Testis (tissue), 3 donors: Measurements from ENCODE around the gene SESTD1. TPM values are rescaled to one million over a fixed set of nuclear protein-coding genes. Genes with fewer than 3 reads are reported as not detected.

ENCODE experiments used
- DNase-seq: peaks from one replicate; pipeline ENCODE4 v3.0.0-alpha.2; 2019
- H3K27ac ChIP-seq, 2 donors: fragments of 200-600 bp; sonication (generic); one replicate each; pipeline ENCODE4 v1.5.1; 2019
- H3K27me3 ChIP-seq: fragments of 200-600 bp; sonication (generic); one replicate; pipeline ENCODE4 v1.5.1; 2019
- H3K36me3 ChIP-seq: fragments of 200-600 bp; sonication (generic); one replicate; pipeline ENCODE4 v1.5.1; 2017; ENCODE audit warnings: low read depth; ENCODE audit errors: missing control alignments
- H3K4me1 ChIP-seq: fragments of 200-600 bp; sonication (generic); one replicate; pipeline ENCODE4 v1.5.1; 2019
- H3K4me3 ChIP-seq, 2 donors: fragments of 200-600 bp; sonication (generic); one replicate each; pipeline ENCODE4 v1.5.1; 2017 to 2019
- H3K9me3 ChIP-seq: fragments of 200-600 bp; sonication (generic); one replicate; pipeline ENCODE4 v1.5.1; 2017
- CTCF ChIP-seq, 3 experiments: fragments of 450-650 bp in 2 of 3; fragments of 200-600 bp in 1 of 3; sonication (generic) in 1 of 3; IDR thresholded peaks; one replicate each; pipeline ENCODE4 v1.5.1; 2016 to 2019; ENCODE audit warnings: antibody characterized with exemption in 3 of 3, mild to moderate bottlenecking in 2 of 3, moderate library complexity in 1 of 3
- POLR2A ChIP-seq: fragments of 450-650 bp; IDR thresholded peaks from one replicate; pipeline ENCODE4 v1.6.1; 2017; ENCODE audit warnings: antibody characterized with exemption, mild to moderate bottlenecking, moderate library complexity
- WGBS, 2 donors: methylation state at CpG; one replicate each; pipeline ENCODE4 v1.1.5; 2018; 5-methylcytosine and 5-hydroxymethylcytosine counted together
- intact Hi-C: fragments of 100-400 bp; cut with DNase I; formaldehyde crosslinking; loops from one replicate; pipeline ENCODE4 v1.15.1; 2023; ENCODE audit warnings: low total_unique reads
- polyA plus RNA-seq: library from polyadenylated mRNA; stranded (reverse); fragments of 350-450 nt; fragmentation: Illumina TruSeq; extraction: RNeasy Lipid Tissue Mini Kit (QIAGEN cat#74804); gene quantifications from one replicate; pipeline ENCODE4 v1.2.3, GENCODE V29; 2014; ENCODE audit warnings: low read depth, low replicate concordance; ENCODE audit not compliant: insufficient read depth
- total RNA-seq, 2 donors: library from RNA; depleted of rRNA; stranded (reverse); fragments of >200 nt; gene quantifications; one replicate each; pipeline ENCODE4 v1.2.3, GENCODE V29; 2016

Gene SESTD1
- total and polyA plus RNA-seq, 3 donors from 2014 or later = 50.0 to 94.5 (median 56.1) TPM

- H3K4me3 ChIP-seq = no peak overlapping the region
- no peaks in the 10 kb centered on the region for H3K27me3 ChIP-seq
- 93 to 98% methylated on average over 2 of the region's 2 CpGs for WGBS, 2 donors
- DNase-seq = no peak
- no peaks in the 10 kb centered on the region for H3K4me1 ChIP-seq
- intact Hi-C loops = no loop called here
- H3K9me3 ChIP-seq = no peaks in the 10 kb centered on the region
- H3K36me3 ChIP-seq = no peaks in the 10 kb centered on the region
- TF ChIP-seq POLR2A (no peak), CTCF (IDR thresholded peaks at IDR 0.05) (no peak)
- H3K27ac ChIP-seq = no peak overlapping the region
Observed at GRCh38 chr2:179082697-179083096, 181.9 kb downstream of the SESTD1 start.

GRCh38 chr2:179081954-179082353 is 182.7 kb downstream of the SESTD1 start:
- intact Hi-C loops = no loop called here
- H3K4me3 ChIP-seq = no peak overlapping the region
- TF ChIP-seq CTCF (IDR thresholded peaks at IDR 0.05) (no peak), POLR2A (no peak)
- no peaks in the 10 kb centered on the region for H3K4me1 ChIP-seq
- no peaks in the 10 kb centered on the region for H3K36me3 ChIP-seq
- no peaks in the 10 kb centered on the region for H3K27me3 ChIP-seq
- no peak for DNase-seq
- no peak overlapping the region for H3K27ac ChIP-seq
- H3K9me3 ChIP-seq = no peaks in the 10 kb centered on the region

DNA sequence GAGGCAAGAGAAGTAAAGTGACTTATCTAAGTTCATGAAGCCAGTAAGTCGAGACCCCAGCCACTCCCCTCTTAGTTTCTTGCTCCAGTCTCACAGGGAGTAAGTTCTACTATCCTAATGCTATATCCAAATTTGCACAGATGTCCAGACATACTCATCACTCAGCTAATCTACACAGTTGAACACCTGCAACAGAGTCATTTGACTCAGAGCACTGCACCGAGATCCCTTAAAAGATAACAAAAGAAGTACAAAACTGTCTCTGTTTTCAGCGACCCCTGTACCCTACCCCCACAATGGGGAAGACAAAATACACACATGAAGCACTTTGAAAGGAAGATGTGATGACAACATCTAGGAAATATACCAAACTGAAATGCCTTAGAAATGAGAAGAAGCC is 192.1 kb downstream of the SESTD1 start:
- intact Hi-C loops = no loop called here
- whole genome bisulfite sequencing, 2 donors = 81 to 84% methylated on average over 3 of the region's 3 CpGs

DNA sequence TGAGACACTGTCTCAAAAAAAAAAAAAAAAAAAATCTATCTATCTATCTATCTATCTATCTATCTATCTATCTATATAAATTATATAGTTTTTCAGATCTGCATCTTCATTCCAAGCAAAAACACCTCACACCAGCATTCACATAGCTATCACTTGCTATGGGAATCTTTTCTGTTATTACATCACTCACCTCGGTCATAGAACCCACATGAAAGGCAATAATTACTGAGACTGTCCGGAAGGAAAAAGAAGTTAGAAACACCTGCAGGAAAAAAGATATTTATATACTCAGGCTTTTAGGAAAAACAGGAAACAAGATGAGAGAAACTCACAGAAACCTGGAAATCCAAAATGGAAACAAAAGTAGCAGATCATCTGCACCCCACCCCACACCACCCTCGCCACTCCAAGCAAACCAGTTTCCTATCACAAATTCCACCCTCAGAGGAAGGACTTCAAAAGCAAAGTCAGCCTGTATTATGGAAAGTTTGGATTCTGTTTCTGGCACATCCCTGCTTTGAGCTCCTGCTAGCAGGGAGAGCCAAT is 192.7 kb downstream of the SESTD1 start:
- DNase-seq = no peak
- intact Hi-C loops = no loop called here
- WGBS, 2 donors = 62 to 69% methylated on average over 3 of the region's 3 CpGs

More for the DNA sequence above, 192.1 kb downstream of the SESTD1 start:
- H3K9me3 ChIP-seq = no peaks in the 10 kb centered on the region
- H3K27me3 ChIP-seq = no peaks in the 10 kb centered on the region
- no peak for TF ChIP-seq POLR2A
- H3K4me1 ChIP-seq = no peaks in the 10 kb centered on the region
- H3K27ac ChIP-seq = no peak overlapping the region
- H3K36me3 ChIP-seq = no peaks in the 10 kb centered on the region
- no peak for DNase-seq
- H3K4me3 ChIP-seq = no peak overlapping the region

DNA sequence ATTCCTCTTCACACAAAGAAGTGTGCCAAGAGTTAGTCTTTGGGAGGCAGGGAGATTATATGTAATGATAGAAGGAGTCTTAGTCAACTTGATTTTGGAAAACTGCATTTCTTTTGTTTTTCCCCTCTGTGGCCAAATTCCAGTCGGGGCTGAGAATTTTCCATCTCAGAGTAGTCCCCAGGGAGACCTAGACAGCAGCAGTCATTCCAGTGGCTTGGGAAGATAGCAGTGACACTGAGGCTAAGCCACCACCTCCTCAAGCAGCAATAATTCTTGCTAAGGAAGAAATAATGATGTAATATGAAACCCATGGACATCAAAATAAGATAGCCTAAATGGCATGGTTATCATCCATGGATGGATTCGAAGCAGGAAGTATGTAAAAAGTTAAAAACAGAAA is 193.7 kb downstream of the SESTD1 start:
- Histone ChIP-seq H3K4me3 (no peak overlapping the region), H3K4me1 (no peaks in the 10 kb centered on the region), H3K9me3 (no peaks in the 10 kb centered on the region), H3K27ac (no peak overlapping the region), H3K27me3 (no peaks in the 10 kb centered on the region), H3K36me3 (no peaks in the 10 kb centered on the region)
- no peak for DNase-seq
- intact Hi-C loops = no loop called here
- 62 to 63% methylated on average over 2 of the region's 2 CpGs for WGBS, 2 donors
- TF ChIP-seq POLR2A = no peak

More for the DNA sequence above, 192.7 kb downstream of the SESTD1 start:
- no peaks in the 10 kb centered on the region for H3K36me3 ChIP-seq
- H3K9me3 ChIP-seq = no peaks in the 10 kb centered on the region
- TF ChIP-seq CTCF (IDR thresholded peaks at IDR 0.05) (no peak), POLR2A (no peak)
- no peaks in the 10 kb centered on the region for H3K27me3 ChIP-seq
- H3K4me3 ChIP-seq = no peak overlapping the region
- no peak overlapping the region for H3K27ac ChIP-seq
- no peaks in the 10 kb centered on the region for H3K4me1 ChIP-seq

DNA sequence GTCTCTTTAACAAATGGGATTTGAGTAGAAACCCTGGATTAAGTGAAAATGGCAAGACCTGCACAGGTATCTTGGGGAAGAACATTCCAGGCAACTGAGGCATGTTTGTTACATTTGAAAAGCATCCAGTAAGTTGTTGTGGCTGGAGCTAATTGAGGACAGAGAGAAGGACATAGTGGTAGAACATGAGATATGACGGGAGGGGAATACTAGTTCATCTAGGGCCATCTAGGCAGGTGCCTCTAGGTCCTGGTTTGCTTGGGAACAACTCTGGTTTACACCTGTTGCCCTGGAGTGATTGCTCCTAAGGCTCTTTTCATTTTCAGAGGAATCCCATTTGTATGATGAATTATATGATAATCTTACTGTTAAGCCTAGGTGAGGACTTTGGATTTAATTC is 194.9 kb downstream of the SESTD1 start:
- intact Hi-C loops = no loop called here
- H3K9me3 ChIP-seq = no peaks in the 10 kb centered on the region
- WGBS, 2 donors = 92 to 95% methylated on average over 1 of the region's 1 CpG
- H3K36me3 ChIP-seq = no peaks in the 10 kb centered on the region
- no peak overlapping the region for H3K27ac ChIP-seq
- no peak overlapping the region for H3K4me3 ChIP-seq
- TF ChIP-seq CTCF (IDR thresholded peaks at IDR 0.05) = no peak
- TF ChIP-seq POLR2A = no peak
- no peaks in the 10 kb centered on the region for H3K4me1 ChIP-seq
- DNase-seq = no peak
- no peaks in the 10 kb centered on the region for H3K27me3 ChIP-seq
